Mucosa of rectum (tissue), 2 donors: Measurements from ENCODE around the gene BAG5.

ENCODE experiments used
- H3K27ac ChIP-seq, 2 donors: one replicate each; pipeline ENCODE4 v1.7.0; 2013; ENCODE audit warnings: inconsistent platforms in 2 of 2, low read depth in 2 of 2, low read length in 2 of 2
- H3K27me3 ChIP-seq, 2 donors: one replicate each; pipeline ENCODE4 v1.7.0; 2013; ENCODE audit warnings: low read length in 2 of 2; ENCODE audit not compliant: control insufficient read depth in 2 of 2, insufficient read depth in 2 of 2
- H3K36me3 ChIP-seq, 2 donors: one replicate each; pipeline ENCODE4 v1.7.0; 2013; ENCODE audit warnings: low read length in 2 of 2; ENCODE audit not compliant: control insufficient read depth in 2 of 2, insufficient read depth in 2 of 2
- H3K4me1 ChIP-seq, 2 donors: one replicate each; pipeline ENCODE4 v1.7.0; 2013; ENCODE audit warnings: low read length in 2 of 2, mild to moderate bottlenecking in 1 of 2; ENCODE audit not compliant: control insufficient read depth in 2 of 2, insufficient read depth in 2 of 2
- H3K4me3 ChIP-seq, 2 donors: one replicate each; pipeline ENCODE4 v1.7.0; 2013; ENCODE audit warnings: low read length in 2 of 2
- H3K9ac ChIP-seq, 2 donors: one replicate each; pipeline ENCODE4 v1.7.0; 2013; ENCODE audit warnings: low read length in 2 of 2, low read depth in 1 of 2, mild to moderate bottlenecking in 1 of 2
- H3K9me3 ChIP-seq, 2 donors: one replicate each; pipeline ENCODE4 v1.7.0; 2013; ENCODE audit warnings: low read length in 2 of 2; ENCODE audit not compliant: control insufficient read depth in 2 of 2
- donor health status: healthy.
- donor health status: Normal muscosa, but diverticular disease.

Gene BAG5

DNA sequence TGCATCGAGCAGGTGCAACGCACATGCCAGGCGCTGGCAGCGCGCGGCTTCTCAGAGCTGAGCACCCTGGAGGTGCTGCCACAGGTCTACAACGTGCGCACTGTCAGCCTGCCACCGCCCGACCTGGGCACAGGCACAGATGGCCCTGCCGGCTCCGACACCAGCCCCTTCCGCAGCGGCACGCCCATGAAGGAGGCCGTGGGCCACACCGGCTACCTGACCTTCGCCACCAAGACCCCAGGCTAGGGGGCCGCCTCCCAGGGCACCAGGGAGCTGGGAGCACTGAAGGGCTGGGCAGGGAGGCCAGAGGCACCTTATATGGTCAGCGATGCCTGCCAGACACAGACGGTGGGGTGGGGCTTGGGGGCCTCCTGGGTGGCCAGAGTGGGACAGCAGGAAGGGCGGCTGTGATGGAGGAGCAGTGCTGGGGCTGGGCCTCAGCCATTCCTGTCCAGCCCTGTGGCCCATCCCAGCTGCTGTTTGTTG lies 27.8 kb downstream of the BAG5 start:
- peaks cover 3 to 5% of the 10 kb centered on the region in 2 donors for H3K36me3 ChIP-seq
- H3K9ac ChIP-seq: no peak overlapping the region
- H3K4me1 ChIP-seq: peaks cover 20 to 23% of the 10 kb centered on the region in 2 donors
- H3K27ac ChIP-seq: peak overlapping the region; percentile 70 to 71
- no peak overlapping the region for H3K4me3 ChIP-seq
- H3K9me3 ChIP-seq: no peaks in the 10 kb centered on the region
- no peaks in the 10 kb centered on the region for H3K27me3 ChIP-seq

- Histone ChIP-seq H3K27me3 (no peaks in the 10 kb centered on the region), H3K4me1 (peaks cover 22% of the 10 kb centered on the region in 2 donors), H3K4me3 (no peak overlapping the region), H3K27ac (peak overlapping the region; percentile 70 to 71), H3K36me3 (peaks cover 3 to 5% of the 10 kb centered on the region in 2 donors), H3K9ac (no peak overlapping the region), H3K9me3 (no peaks in the 10 kb centered on the region)
Observed at GRCh38 chr14:103533999-103534575, 28.4 kb downstream of the BAG5 start.

- H3K9me3 ChIP-seq: no peaks in the 10 kb centered on the region
- no peaks in the 10 kb centered on the region for H3K27me3 ChIP-seq
- no peak overlapping the region for H3K9ac ChIP-seq
- H3K27ac ChIP-seq: peak overlapping the region; percentile 70 to 71
- H3K4me3 ChIP-seq: no peak overlapping the region
- peaks cover 20 to 23% of the 10 kb centered on the region in 2 donors for H3K4me1 ChIP-seq
- H3K36me3 ChIP-seq: peaks cover 3 to 5% of the 10 kb centered on the region in 2 donors
Observed at GRCh38 chr14:103533137-103533998, 29.1 kb downstream of the BAG5 start.

DNA sequence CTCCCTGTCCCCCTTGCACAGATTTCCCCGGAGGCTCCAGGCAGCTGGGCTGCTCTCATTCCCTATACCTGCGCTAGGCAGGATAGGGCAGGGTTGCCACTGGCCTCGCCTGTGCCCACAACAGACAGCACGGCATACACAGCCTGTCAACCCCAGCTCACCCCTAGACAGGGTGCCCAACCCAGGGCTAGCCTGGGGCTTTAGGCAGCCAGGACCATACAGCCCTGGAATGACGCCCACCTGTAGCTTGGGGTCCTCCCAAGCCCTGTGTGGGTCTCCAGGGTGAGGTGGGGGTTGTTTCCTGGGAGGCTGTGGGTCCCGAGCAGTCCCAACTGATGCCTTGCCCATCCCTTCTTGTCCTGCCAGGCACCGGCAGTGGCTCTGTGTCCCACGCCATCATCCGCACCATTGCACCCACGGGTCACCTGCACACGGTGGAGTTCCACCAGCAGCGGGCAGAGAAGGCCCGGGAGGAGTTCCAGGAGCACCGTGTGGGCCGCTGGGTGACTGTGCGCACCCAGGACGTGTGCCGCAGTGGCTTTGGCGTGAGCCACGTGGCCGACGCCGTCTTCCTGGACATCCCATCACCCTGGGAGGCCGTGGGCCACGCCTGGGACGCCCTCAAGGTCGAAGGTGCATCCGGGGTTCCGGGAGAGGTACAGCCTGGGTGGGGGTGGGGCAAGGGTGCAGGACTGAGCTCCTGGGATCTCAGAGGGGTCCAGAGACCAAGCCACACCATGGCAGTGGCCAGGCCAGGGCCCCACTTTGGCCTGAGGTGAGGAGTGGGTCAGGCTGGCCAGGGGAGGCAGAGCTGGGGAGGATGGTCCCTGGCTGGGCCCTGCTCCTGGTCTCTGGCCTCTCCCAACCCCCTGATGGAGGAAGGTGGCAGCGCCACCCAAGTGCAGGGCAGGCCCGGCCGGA lies 30.0 kb downstream of the BAG5 start:
- H3K9me3 ChIP-seq: no peaks in the 10 kb centered on the region
- peaks cover 3 to 5% of the 10 kb centered on the region in 2 donors for H3K36me3 ChIP-seq
- peak overlapping the region in 1 of 2 donors; percentile 24 for H3K9ac ChIP-seq
- H3K4me1 ChIP-seq: peaks cover 29% of the 10 kb centered on the region in 2 donors
- peak overlapping the region in 1 of 2 donors; percentile 48 for H3K27ac ChIP-seq
- no peaks in the 10 kb centered on the region for H3K27me3 ChIP-seq
- no peak overlapping the region for H3K4me3 ChIP-seq

DNA sequence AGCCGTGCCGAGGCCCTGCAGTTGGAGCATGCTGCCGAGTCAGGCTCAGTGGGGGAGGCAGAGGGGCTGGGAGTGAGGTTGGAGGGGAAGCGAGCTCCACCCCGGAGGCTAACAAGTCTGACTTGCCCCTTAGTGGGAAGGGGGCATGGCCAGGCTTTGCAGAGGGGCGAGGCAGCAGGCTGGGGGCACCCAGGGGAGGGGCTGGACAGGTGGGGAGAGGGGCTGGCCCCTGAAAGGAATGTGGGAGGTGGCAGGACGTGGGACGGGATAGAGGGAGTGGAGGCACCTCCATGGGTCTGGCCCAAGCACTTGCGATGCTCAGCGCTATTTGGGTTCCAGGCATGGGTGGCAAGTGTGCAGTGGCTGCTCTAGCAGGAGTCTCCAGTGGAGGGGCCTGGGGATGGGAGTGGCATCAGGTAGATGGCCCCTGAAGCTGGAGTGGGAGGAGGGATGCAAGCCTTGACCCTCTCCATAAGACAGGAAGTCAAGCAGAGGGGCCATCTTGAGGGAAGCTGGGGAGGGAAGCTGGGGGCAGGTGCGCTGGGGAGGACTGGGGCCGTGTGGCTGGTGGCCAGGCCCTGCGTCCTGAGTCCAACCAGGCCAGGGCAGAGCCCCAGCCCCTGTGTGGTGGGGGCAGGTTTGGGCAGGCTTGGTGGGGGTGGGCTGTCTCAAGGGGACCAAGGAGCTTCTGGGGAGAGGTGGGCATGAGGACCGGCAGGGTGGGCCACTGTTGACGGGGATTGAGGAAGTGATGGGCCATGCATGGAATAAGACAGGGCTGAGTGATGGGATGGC lies 30.8 kb downstream of the BAG5 start:
- no peaks in the 10 kb centered on the region for H3K27me3 ChIP-seq
- H3K9me3 ChIP-seq: no peaks in the 10 kb centered on the region
- peaks cover 37 to 38% of the 10 kb centered on the region in 2 donors for H3K4me1 ChIP-seq
- no peak overlapping the region for H3K27ac ChIP-seq
- H3K9ac ChIP-seq: peak overlapping the region in 1 of 2 donors; percentile 24
- H3K4me3 ChIP-seq: no peak overlapping the region
- peaks cover 3 to 5% of the 10 kb centered on the region in 2 donors for H3K36me3 ChIP-seq

DNA sequence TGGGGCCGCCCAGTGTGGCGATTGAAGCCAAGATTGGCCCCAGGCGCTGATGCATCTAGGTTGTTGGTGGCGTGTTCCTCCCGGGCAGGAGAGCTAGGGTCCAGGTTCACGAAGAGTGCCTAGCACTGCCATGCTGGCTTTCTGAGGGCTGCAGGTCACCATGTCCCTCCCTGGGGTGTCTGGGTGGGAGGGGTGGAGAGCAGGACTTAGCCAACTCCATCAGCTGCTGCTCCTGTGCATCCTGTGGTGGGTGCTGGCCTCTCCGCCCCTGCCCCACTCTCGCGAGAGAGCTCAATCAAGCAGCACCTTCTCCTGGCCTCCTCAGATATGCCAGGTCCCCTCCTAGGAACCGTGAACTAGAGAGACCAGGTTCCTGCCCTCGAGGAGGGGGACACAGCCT lies 31.6 kb downstream of the BAG5 start:
- H3K27ac ChIP-seq: no peak overlapping the region
- H3K9me3 ChIP-seq: no peaks in the 10 kb centered on the region
- H3K36me3 ChIP-seq: peaks cover 3 to 5% of the 10 kb centered on the region in 2 donors
- no peak overlapping the region for H3K9ac ChIP-seq
- peaks cover 45 to 46% of the 10 kb centered on the region in 2 donors for H3K4me1 ChIP-seq
- no peak overlapping the region for H3K4me3 ChIP-seq
- no peaks in the 10 kb centered on the region for H3K27me3 ChIP-seq

GRCh38 chr14:103530390-103530789 lies 32.1 kb downstream of the BAG5 start:
- Histone ChIP-seq H3K4me1 (peaks cover 48% of the 10 kb centered on the region in 2 donors), H3K27me3 (no peaks in the 10 kb centered on the region), H3K9ac (no peak overlapping the region), H3K4me3 (peak overlapping the region in 1 of 2 donors; percentile 94), H3K27ac (no peak overlapping the region), H3K36me3 (peaks cover under 1 to 5% of the 10 kb centered on the region in 2 donors), H3K9me3 (no peaks in the 10 kb centered on the region)

DNA sequence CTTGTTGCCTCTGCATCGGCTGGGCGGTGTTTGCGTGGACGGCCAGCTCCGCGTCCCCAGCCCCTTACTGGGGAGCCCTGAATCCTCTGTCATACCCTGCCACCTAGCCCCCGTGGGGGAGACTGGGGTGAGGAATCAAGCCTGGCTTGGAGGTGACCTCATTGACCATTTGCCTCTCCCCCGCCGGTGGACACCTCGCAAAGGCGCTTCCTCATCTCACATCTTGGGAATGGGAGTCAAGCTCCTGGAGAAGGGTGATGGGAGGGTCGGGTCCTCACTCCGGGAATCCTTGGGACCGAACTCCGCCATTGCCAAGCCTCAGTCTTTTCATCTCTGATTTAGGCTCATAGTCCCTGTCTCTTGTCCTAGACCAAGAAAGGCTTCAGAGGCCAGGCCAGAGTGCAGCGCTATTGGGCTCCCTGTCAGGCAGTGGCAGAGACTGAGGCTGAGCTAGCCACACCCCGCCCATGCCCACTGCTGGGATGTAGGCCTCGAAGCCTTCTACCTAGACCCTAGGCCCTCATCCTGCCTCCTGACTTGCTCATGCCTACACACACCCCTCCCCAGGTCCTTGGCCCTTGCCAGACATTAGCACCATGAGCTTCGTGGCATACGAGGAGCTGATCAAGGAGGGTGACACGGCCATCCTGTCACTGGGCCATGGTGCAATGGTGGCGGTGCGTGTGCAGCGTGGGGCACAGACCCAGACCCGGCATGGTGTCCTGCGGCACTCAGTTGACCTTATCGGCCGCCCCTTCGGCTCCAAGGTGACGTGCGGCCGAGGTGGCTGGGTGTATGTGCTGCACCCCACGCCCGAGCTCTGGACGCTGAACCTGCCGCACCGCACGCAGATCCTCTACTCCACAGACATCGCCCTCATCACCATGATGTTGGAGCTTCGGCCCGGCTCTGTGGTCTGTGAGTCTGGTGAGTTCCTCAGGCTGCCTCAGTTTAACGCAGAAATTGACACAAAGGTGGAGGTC lies 32.8 kb downstream of the BAG5 start:
- H3K27ac ChIP-seq: peak overlapping the region; percentile 34 to 43
- H3K9ac ChIP-seq: peak overlapping the region; percentile 65 to 72
- H3K4me1 ChIP-seq: peaks cover 48 to 53% of the 10 kb centered on the region in 2 donors
- no peaks in the 10 kb centered on the region for H3K27me3 ChIP-seq
- peaks cover 0 to 2% of the 10 kb centered on the region in 2 donors for H3K36me3 ChIP-seq
- peak overlapping the region; percentile 86 to 94 for H3K4me3 ChIP-seq
- no peaks in the 10 kb centered on the region for H3K9me3 ChIP-seq
